H9 (cell line): ENCODE measurements around the gene RHEBL1. TPM values are rescaled to one million over a fixed set of nuclear protein-coding genes. Genes with fewer than 3 reads are reported as not detected.

Source experiments
- DNase-seq: peaks from one replicate; pipeline ENCODE4 v3.0.0-alpha.2; 2017
- H2AFZ ChIP-seq: one replicate; pipeline ENCODE4 v1.6.1; 2013; ENCODE audit warnings: mild to moderate bottlenecking, low read length, control low read depth, moderate library complexity
- H2AK5ac ChIP-seq: 2 replicates; pipeline ENCODE4 v1.6.1; 2013; ENCODE audit warnings: low read length, control low read depth, mixed read lengths; ENCODE audit not compliant: insufficient read length
- H2BK120ac ChIP-seq: one replicate; pipeline ENCODE4 v1.6.1; 2013; ENCODE audit warnings: low read depth, mild to moderate bottlenecking, low read length, control low read depth, inconsistent platforms; ENCODE audit not compliant: poor library complexity, severe bottlenecking
- H2BK12ac ChIP-seq: 2 replicates; pipeline ENCODE4 v1.6.1; 2013; ENCODE audit warnings: low read length, control low read depth, mixed read lengths, low read depth; ENCODE audit not compliant: insufficient read length
- H2BK15ac ChIP-seq: 2 replicates; pipeline ENCODE4 v1.6.1; 2013; ENCODE audit warnings: low read depth, low read length, control low read depth
- H2BK20ac ChIP-seq: one replicate; pipeline ENCODE4 v1.6.1; 2013; ENCODE audit warnings: low read depth, mild to moderate bottlenecking, low read length, control low read depth, inconsistent platforms; ENCODE audit not compliant: poor library complexity, severe bottlenecking
- H2BK5ac ChIP-seq: 2 replicates; pipeline ENCODE4 v1.6.1; 2013; ENCODE audit warnings: low read length, control low read depth, mixed read lengths; ENCODE audit not compliant: insufficient read length
- H3K14ac ChIP-seq: 2 replicates; pipeline ENCODE4 v1.6.1; 2013; ENCODE audit warnings: low read length, control low read depth; ENCODE audit not compliant: insufficient read depth
- H3K18ac ChIP-seq: 2 replicates; pipeline ENCODE4 v1.6.1; 2013; ENCODE audit warnings: low read depth, mild to moderate bottlenecking, mixed read lengths, low read length, control low read depth; ENCODE audit not compliant: insufficient read length
- H3K23ac ChIP-seq: 2 replicates; pipeline ENCODE4 v1.6.1; 2013; ENCODE audit warnings: low read length, control low read depth, mixed read lengths, low read depth; ENCODE audit not compliant: insufficient read length
- H3K23me2 ChIP-seq: 2 replicates; pipeline ENCODE4 v1.6.1; 2013; ENCODE audit warnings: low read depth, mild to moderate bottlenecking, mixed read lengths, low read length, control low read depth; ENCODE audit not compliant: insufficient read length, poor library complexity, severe bottlenecking
- H3K27ac ChIP-seq: 2 replicates; pipeline ENCODE4 v1.5.1; 2013; ENCODE audit warnings: low read length, control low read depth, mixed read lengths, low read depth; ENCODE audit not compliant: insufficient read length
- H3K27me3 ChIP-seq: 2 replicates; pipeline ENCODE4 v1.6.1; 2013; ENCODE audit warnings: low read length, control low read depth, inconsistent platforms; ENCODE audit not compliant: insufficient read depth
- H3K4ac ChIP-seq: 2 replicates; pipeline ENCODE4 v1.6.1; 2013; ENCODE audit warnings: low read depth, mild to moderate bottlenecking, control low read depth, inconsistent platforms, low read length, moderate library complexity
- H3K4me1 ChIP-seq: 2 replicates; pipeline ENCODE4 v1.6.1; 2013; ENCODE audit warnings: low read length, control low read depth, inconsistent platforms; ENCODE audit not compliant: insufficient read depth
- H3K4me2 ChIP-seq: 2 replicates; pipeline ENCODE4 v1.6.1; 2013; ENCODE audit warnings: low read length, control low read depth, mixed read lengths; ENCODE audit not compliant: insufficient read length, insufficient read depth
- H3K56ac ChIP-seq: 2 replicates; pipeline ENCODE4 v1.6.1; 2013; ENCODE audit warnings: low read depth, mild to moderate bottlenecking, mixed read lengths, low read length, control low read depth; ENCODE audit not compliant: insufficient read length
- H3K79me1 ChIP-seq: 2 replicates; pipeline ENCODE4 v1.6.1; 2013; ENCODE audit warnings: low read depth, mild to moderate bottlenecking, moderate library complexity, low read length, control low read depth, inconsistent platforms; ENCODE audit not compliant: insufficient read depth, poor library complexity, severe bottlenecking
- H3K79me2 ChIP-seq: 2 replicates; pipeline ENCODE4 v1.6.1; 2013; ENCODE audit warnings: low read length, control low read depth, inconsistent platforms; ENCODE audit not compliant: insufficient read depth
- H3K9ac ChIP-seq: 2 replicates; pipeline ENCODE4 v1.6.1; 2013; ENCODE audit warnings: low read length, control low read depth, mixed read lengths; ENCODE audit not compliant: insufficient read length; ENCODE audit errors: extremely low read depth
- H3K9me3 ChIP-seq: one replicate; pipeline ENCODE4 v1.6.1; 2013; ENCODE audit warnings: low read depth, low read length, inconsistent platforms; ENCODE audit not compliant: control insufficient read depth
- H3T11ph ChIP-seq: one replicate; pipeline ENCODE4 v1.6.1; 2013; ENCODE audit warnings: mild to moderate bottlenecking, low read length, control low read depth, inconsistent platforms
- H4K20me1 ChIP-seq: one replicate; pipeline ENCODE4 v1.6.1; 2013; ENCODE audit not compliant: control insufficient read depth, insufficient read length, insufficient read depth
- H4K5ac ChIP-seq: 2 replicates; pipeline ENCODE4 v1.6.1; 2013; ENCODE audit warnings: low read depth, mild to moderate bottlenecking, mixed read lengths, low read length, control low read depth; ENCODE audit not compliant: insufficient read length
- H4K8ac ChIP-seq: replicated peaks from 2 replicates; pipeline ENCODE4 v1.6.1; 2013; ENCODE audit warnings: low read length, control low read depth, mixed read lengths, low read depth; ENCODE audit not compliant: insufficient read length
- H4K91ac ChIP-seq: 2 replicates; pipeline ENCODE4 v1.6.1; 2013; ENCODE audit warnings: low read depth, mild to moderate bottlenecking, moderate library complexity, mixed read lengths, low read length, control low read depth; ENCODE audit not compliant: insufficient read length
- H3K27ac Mint-ChIP-seq, 3 experiments: 2 replicates in 2 of 3; 3 replicates in 1 of 3; pipeline ENCODE4 v1.8.0; 2020 to 2021; ENCODE audit warnings: mixed read lengths in 3 of 3, mild to moderate bottlenecking in 1 of 3, moderate library complexity in 1 of 3
- H3K27me3 Mint-ChIP-seq: 2 replicates; pipeline ENCODE4 v1.8.0; 2021; ENCODE audit warnings: low read depth, mild to moderate bottlenecking, moderate library complexity, mixed read lengths
- H3K36me3 Mint-ChIP-seq, 3 experiments: 2 replicates in 2 of 3; 3 replicates in 1 of 3; pipeline ENCODE4 v1.8.0; 2020 to 2021; ENCODE audit warnings: low read depth in 3 of 3, mixed read lengths in 3 of 3; ENCODE audit not compliant: insufficient read depth in 1 of 3
- H3K4me1 Mint-ChIP-seq, 2 experiments: 2 replicates each; pipeline ENCODE4 v1.8.0; 2020; ENCODE audit warnings: mixed read lengths in 2 of 2
- H3K4me3 Mint-ChIP-seq, 2 experiments: 2 replicates in 1 of 2; 3 replicates in 1 of 2; pipeline ENCODE4 v1.8.0; 2020 to 2021; ENCODE audit warnings: mild to moderate bottlenecking in 2 of 2, mixed read lengths in 2 of 2, moderate library complexity in 1 of 2
- H3K9me3 Mint-ChIP-seq, 2 experiments: 2 replicates in 1 of 2; 3 replicates in 1 of 2; pipeline ENCODE4 v1.8.0; 2020; ENCODE audit warnings: mild to moderate bottlenecking in 2 of 2, mixed read lengths in 2 of 2, moderate library complexity in 1 of 2
- CTCF ChIP-seq: fragments of 200-600 bp; sonication (generic); conservative IDR thresholded peaks from 3 replicates; pipeline ENCODE4 v1.8.0; 2021; ENCODE audit warnings: antibody characterized with exemption, mild to moderate bottlenecking
- WGBS: extraction: QIAGEN DNeasy Blood & Tissue Kit; methylation state at CpG from one replicate; pipeline ENCODE4 v1.1.7; 2013; ENCODE audit warnings: missing lambda C conversion rate, low lambda C conversion rate, mixed read lengths; ENCODE audit not compliant: insufficient read length; ENCODE audit errors: extremely low coverage; 5-methylcytosine and 5-hydroxymethylcytosine counted together
- total RNA-seq: library from RNA; stranded (reverse); gene quantifications from 2 replicates; pipeline ENCODE4 v1.2.1, GENCODE V29; 2021

RHEBL1 gene
- total RNA-seq, 1 experiment from 2014 or later, result 4.0 TPM

GRCh38 chr12:49093792-49094159 is 24.0 kb upstream of the RHEBL1 start:
- no peaks in the 10 kb centered on the region for H3K4me1 ChIP-seq
- peaks cover 59% of the 10 kb centered on the region for H3K27me3 ChIP-seq
- H2BK120ac ChIP-seq, result no peak overlapping the region
- no peak overlapping the region for H2AFZ ChIP-seq
- H3K9ac ChIP-seq, result no peak overlapping the region
- no peaks in the 10 kb centered on the region for H3K79me1 ChIP-seq
- Mint-ChIP-seq H3K4me3 (peak overlapping the region in 1 of 2 experiments; percentile 74; a peak in 3 of 5 replicates), H3K9me3 (no peaks in the 10 kb centered on the region; a peak in 1 of 5 replicates), H3K27me3 (peaks cover 72% of the 10 kb centered on the region), H3K4me1 (peaks cover 30 to 57% of the 10 kb centered on the region in 2 experiments), H3K27ac (no peak overlapping the region), H3K36me3 (peaks cover 2 to 21% (median 9%) of the 10 kb centered on the region in 3 experiments; a peak in 5 of 7 replicates)
- H3K4me2 ChIP-seq, result peak overlapping the region; percentile 79
- H2AK5ac ChIP-seq, result no peak overlapping the region
- H3K56ac ChIP-seq, result no peak overlapping the region
- H3K27ac ChIP-seq, result no peak overlapping the region
- H3T11ph ChIP-seq, result no peak overlapping the region
- no peak overlapping the region for H4K8ac ChIP-seq
- peaks cover 8% of the 10 kb centered on the region for H4K20me1 ChIP-seq
- no peak overlapping the region for H3K18ac ChIP-seq
- no peak overlapping the region for H2BK5ac ChIP-seq
- no peak overlapping the region for H3K4ac ChIP-seq
- H3K79me2 ChIP-seq, result no peaks in the 10 kb centered on the region
- TF ChIP-seq CTCF, result no peak
- H4K5ac ChIP-seq, result no peak overlapping the region
- H2BK20ac ChIP-seq, result no peak overlapping the region
- no peak overlapping the region for H3K23ac ChIP-seq
- H3K23me2 ChIP-seq, result peaks cover 15% of the 10 kb centered on the region
- DNase-seq, result peak; percentile 48
- no peak overlapping the region; the same call in 1 of the 2 replicates for H3K14ac ChIP-seq
- no peak overlapping the region for H4K91ac ChIP-seq
- no CpG with 5 or more reads among the region's 9 CpGs for WGBS
- no peak overlapping the region for H2BK12ac ChIP-seq
- no peaks in the 10 kb centered on the region for H3K9me3 ChIP-seq
- no peak overlapping the region for H2BK15ac ChIP-seq
